ENCODE measurements around the gene GPC4.

Gene GPC4

DNA sequence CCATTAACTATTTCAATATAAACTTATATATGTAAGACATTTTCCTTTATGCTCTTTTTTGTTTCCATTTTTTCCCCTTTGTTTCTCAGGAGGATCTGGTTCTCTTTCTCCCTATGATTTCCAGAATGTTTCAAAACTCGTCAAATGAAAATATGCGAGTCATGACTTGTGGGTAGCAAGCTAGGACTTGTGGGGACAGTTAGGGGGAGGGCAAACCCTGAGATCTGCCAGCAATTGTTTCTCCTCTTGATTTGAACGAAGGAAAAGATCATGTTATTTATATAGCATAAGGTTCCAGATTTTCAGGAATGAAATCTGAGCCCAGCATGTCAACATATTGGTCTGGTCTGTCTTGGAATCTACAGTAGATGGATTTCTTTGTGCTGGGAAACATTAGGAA, 28.9 kb upstream of the GPC4 start:
- no peak overlapping the region for H3K4me3 ChIP-seq (replicated peaks; ENCODE audit: low read depth, low read length)
- DNase-seq (ENCODE audit: low read depth): no peak
- TF ChIP-seq, protein P1, sequence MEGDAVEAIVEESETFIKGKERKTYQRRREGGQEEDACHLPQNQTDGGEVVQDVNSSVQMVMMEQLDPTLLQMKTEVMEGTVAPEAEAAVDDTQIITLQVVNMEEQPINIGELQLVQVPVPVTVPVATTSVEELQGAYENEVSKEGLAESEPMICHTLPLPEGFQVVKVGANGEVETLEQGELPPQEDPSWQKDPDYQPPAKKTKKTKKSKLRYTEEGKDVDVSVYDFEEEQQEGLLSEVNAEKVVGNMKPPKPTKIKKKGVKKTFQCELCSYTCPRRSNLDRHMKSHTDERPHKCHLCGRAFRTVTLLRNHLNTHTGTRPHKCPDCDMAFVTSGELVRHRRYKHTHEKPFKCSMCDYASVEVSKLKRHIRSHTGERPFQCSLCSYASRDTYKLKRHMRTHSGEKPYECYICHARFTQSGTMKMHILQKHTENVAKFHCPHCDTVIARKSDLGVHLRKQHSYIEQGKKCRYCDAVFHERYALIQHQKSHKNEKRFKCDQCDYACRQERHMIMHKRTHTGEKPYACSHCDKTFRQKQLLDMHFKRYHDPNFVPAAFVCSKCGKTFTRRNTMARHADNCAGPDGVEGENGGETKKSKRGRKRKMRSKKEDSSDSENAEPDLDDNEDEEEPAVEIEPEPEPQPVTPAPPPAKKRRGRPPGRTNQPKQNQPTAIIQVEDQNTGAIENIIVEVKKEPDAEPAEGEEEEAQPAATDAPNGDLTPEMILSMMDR (IDR thresholded peaks at IDR 0.05; ENCODE audit: low read length, missing control alignments): no peak

DNA sequence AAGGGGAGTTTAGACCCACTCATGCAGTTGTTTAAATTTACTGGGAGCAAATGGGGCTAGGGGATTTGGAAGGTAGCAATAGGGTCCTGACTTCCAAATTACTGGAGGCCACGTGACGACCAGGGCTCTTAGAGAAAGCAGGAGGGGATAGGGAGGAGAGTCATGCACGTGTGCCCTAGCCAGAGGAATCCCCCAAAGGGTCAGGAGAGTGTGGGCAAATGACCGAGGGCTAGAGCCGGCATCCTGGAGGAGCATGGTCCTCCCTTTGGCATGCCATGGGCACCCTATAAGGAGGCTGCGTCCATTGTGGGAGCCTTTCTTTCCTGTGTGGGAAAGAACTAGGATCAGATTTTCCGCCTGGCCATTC, 25.5 kb upstream of the GPC4 start:
- no peak for DNase-seq (ENCODE audit: low read depth)
- TF ChIP-seq, protein P1 (IDR thresholded peaks at IDR 0.05; ENCODE audit: low read length, missing control alignments): no peak
- H3K4me3 ChIP-seq (replicated peaks; ENCODE audit: low read depth, low read length): no peak overlapping the region

DNA sequence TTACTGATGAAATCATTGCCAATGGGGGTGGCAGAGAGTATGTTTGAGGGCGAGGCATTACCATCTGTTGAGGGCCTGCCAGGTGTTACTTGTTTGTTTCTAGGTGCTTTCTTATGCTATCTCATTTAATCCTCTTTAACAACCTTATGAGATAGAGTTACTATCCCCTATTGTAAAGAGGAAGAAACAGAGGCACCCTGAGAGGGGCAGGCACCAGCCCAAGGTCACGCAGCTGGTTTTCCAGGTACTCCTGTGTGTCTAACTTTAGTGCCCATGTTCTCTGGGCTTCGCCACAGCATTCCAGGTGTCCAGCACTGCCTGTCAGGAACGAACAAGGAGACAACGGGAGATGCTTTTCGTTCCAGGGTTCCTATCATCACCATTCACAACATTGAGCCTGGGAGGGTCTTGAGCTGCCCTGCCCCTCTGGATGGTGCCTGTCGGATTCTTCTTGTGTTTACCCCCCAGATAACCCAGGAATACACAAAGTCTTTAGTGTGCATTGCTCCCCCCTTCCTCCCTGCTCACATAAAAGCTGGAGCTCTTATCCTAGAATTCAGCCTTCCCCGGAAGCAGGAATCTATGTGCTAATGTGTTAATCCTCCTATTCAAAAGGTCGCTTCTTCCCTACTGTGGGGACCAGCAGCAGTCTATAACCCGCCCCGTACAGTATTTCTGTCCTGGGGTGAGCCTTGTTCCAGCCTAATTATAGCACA, 24.9 kb upstream of the GPC4 start:
- no peak overlapping the region for H3K4me3 ChIP-seq (replicated peaks; ENCODE audit: low read depth, low read length)

DNA sequence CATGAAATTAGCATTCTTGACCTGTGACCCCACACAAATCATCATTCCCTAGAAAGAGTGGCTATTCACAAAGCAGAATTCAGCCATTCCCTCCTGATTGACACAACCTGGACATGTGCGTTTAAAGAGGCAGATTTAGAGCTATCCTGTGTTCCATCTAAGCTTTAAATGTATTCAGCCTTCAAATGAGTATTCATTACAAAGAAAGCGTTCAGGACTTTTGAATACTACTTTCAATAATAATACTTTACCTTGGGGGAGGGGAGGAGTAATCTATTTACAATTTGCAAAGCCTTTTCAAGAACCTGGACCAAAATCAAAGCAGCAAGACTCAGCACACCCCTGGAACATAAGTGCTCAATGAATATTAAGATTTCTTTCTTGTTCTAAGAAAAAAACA, 22.5 kb upstream of the GPC4 start:
- TF ChIP-seq, protein P1 (IDR thresholded peaks at IDR 0.05; ENCODE audit: low read length, missing control alignments): no peak
- H3K4me3 ChIP-seq (replicated peaks; ENCODE audit: low read depth, low read length): no peak overlapping the region
- no peak for DNase-seq (ENCODE audit: low read depth)

More for the DNA sequence above, 24.9 kb upstream of the GPC4 start:
- no peak for DNase-seq (ENCODE audit: low read depth)
- TF ChIP-seq, protein P1 (IDR thresholded peaks at IDR 0.05; ENCODE audit: low read length, missing control alignments): no peak

DNA sequence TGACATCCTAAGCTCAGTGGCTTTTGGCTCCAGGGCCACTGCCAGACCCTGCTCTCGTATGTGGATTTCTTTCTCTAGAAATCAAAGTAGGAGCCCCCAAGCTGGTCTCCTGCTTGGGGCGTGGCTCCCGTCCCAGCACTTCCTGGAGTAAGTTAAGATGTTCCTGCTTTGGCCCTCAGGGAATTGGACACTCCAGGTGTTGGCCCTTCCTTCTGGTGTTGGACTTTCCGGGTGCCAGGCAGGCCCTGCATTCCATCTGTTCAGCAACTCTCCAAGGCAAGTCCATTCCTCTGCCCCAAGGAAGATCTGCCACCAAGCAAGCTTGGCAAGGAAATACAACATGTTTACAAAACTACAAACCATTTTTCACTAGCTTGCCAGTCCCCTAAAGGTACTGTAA, 22.1 kb upstream of the GPC4 start:
- H3K4me3 ChIP-seq (replicated peaks; ENCODE audit: low read depth, low read length): no peak overlapping the region
- TF ChIP-seq, protein P1 (IDR thresholded peaks at IDR 0.05; ENCODE audit: low read length, missing control alignments): no peak
- no peak for DNase-seq (ENCODE audit: low read depth)

DNA sequence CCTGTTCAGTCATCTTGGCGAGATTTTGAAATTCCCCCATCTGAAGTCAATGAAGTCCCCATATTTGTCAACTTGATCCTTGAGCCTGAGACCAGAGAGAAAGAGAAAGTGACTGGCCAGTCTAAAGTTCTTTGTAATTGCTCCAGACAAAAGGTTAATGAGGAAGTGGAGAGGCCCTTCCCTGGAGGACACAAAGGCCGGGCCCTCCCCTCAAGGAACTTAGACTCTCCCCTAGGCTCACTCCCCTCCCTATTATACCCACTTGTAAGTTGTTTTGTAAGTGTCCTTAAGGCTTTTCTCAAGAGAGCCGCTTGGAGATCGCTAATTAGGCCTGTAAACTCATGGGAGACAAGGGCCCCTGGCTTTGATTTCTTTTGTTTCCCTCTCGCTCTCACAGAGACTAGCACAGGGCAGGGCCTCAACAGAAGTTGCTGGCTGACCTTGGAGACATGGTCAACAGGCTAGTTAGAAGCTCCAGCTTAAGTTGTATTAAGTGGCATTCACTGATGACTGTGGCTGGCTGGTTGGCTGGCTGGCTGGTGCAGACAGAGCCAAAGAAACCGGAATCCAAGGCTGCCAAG, 20.3 kb upstream of the GPC4 start:
- DNase-seq (ENCODE audit: low read depth): no peak
- no peak overlapping the region for H3K4me3 ChIP-seq (replicated peaks; ENCODE audit: low read depth, low read length)
- TF ChIP-seq, protein P1 (IDR thresholded peaks at IDR 0.05; ENCODE audit: low read length, missing control alignments): no peak

Data from fibroblast of pulmonary artery (primary cell).